ACC112 (cell line): Measurements from ENCODE around the gene FOXI1.

Experiments used
- H2AFZ ChIP-seq: fragments of 200-600 bp; sonication (generic); one replicate; pipeline ENCODE4 v1.6.0; 2017; ENCODE audit warnings: antibody characterized with exemption, low read length; ENCODE audit not compliant: unreplicated experiment
- H3K27ac ChIP-seq: fragments of 200-600 bp; sonication (generic); 2 replicates; pipeline ENCODE4 v1.5.1; 2014; ENCODE audit warnings: low read depth, mild to moderate bottlenecking, antibody characterized with exemption, low read length, moderate library complexity
- H3K27me3 ChIP-seq: fragments of 200-600 bp; sonication (generic); 2 replicates; pipeline ENCODE4 v1.6.1; 2014; ENCODE audit warnings: mild to moderate bottlenecking, antibody characterized with exemption, low read length, moderate library complexity, mixed read lengths; ENCODE audit not compliant: insufficient read depth
- H3K36me3 ChIP-seq: fragments of 200-600 bp; sonication (generic); 2 replicates; pipeline ENCODE4 v1.6.1; 2016; ENCODE audit warnings: mild to moderate bottlenecking, antibody characterized with exemption, low read length, moderate library complexity, mixed read lengths; ENCODE audit not compliant: insufficient read depth
- H3K4me1 ChIP-seq: fragments of 200-600 bp; sonication (generic); one replicate; pipeline ENCODE4 v1.6.1; 2016; ENCODE audit warnings: low read length, mixed read lengths; ENCODE audit not compliant: insufficient read depth, unreplicated experiment, control insufficient read depth
- H3K4me3 ChIP-seq: fragments of 200-600 bp; sonication (generic); 2 replicates; pipeline ENCODE4 v1.5.1; 2014; ENCODE audit warnings: mild to moderate bottlenecking, low read depth, low read length
- H3K79me2 ChIP-seq: fragments of 200-600 bp; sonication (generic); one replicate; pipeline ENCODE4 v1.6.0; 2016; ENCODE audit warnings: low read length; ENCODE audit not compliant: control insufficient read depth, unreplicated experiment, insufficient read depth

FOXI1 gene

GRCh38 chr5:170076211-170076610 is 29.5 kb upstream of the FOXI1 start:
- Histone ChIP-seq H3K36me3 (no peaks in the 10 kb centered on the region), H3K27ac (no peak overlapping the region), H3K4me1 (no peaks in the 10 kb centered on the region), H3K79me2 (no peaks in the 10 kb centered on the region), H3K4me3 (no peak overlapping the region), H2AFZ (no peak overlapping the region), H3K27me3 (no peaks in the 10 kb centered on the region)

GRCh38 chr5:170076739-170077138 is 29.0 kb upstream of the FOXI1 start:
- H3K27ac ChIP-seq, result no peak overlapping the region

GRCh38 chr5:170077526-170077925 is 28.2 kb upstream of the FOXI1 start:
- H3K4me3 ChIP-seq, result no peak overlapping the region
- no peak overlapping the region for H3K27ac ChIP-seq
- no peaks in the 10 kb centered on the region for H3K79me2 ChIP-seq
- H2AFZ ChIP-seq, result no peak overlapping the region
- no peaks in the 10 kb centered on the region for H3K27me3 ChIP-seq
- no peaks in the 10 kb centered on the region for H3K36me3 ChIP-seq
- no peaks in the 10 kb centered on the region for H3K4me1 ChIP-seq

More at GRCh38 chr5:170076739-170077138, 29.0 kb upstream of the FOXI1 start:
- no peak overlapping the region for H2AFZ ChIP-seq
- H3K4me1 ChIP-seq, result no peaks in the 10 kb centered on the region
- no peaks in the 10 kb centered on the region for H3K27me3 ChIP-seq
- H3K4me3 ChIP-seq, result no peak overlapping the region
- H3K36me3 ChIP-seq, result no peaks in the 10 kb centered on the region
- no peaks in the 10 kb centered on the region for H3K79me2 ChIP-seq

- no peaks in the 10 kb centered on the region for H3K27me3 ChIP-seq
- no peaks in the 10 kb centered on the region for H3K36me3 ChIP-seq
- no peaks in the 10 kb centered on the region for H3K79me2 ChIP-seq
- H3K4me3 ChIP-seq, result no peak overlapping the region
- no peak overlapping the region for H2AFZ ChIP-seq
- H3K4me1 ChIP-seq, result no peaks in the 10 kb centered on the region
- H3K27ac ChIP-seq, result no peak overlapping the region
These were observed 27.2 kb upstream of the FOXI1 start for GRCh38 chr5:170078458-170078857.

- H3K27me3 ChIP-seq, result no peaks in the 10 kb centered on the region
- H3K27ac ChIP-seq, result no peak overlapping the region
- no peaks in the 10 kb centered on the region for H3K79me2 ChIP-seq
- no peak overlapping the region for H3K4me3 ChIP-seq
- no peak overlapping the region for H2AFZ ChIP-seq
- H3K4me1 ChIP-seq, result no peaks in the 10 kb centered on the region
- H3K36me3 ChIP-seq, result no peaks in the 10 kb centered on the region
These were observed 26.8 kb upstream of the FOXI1 start for GRCh38 chr5:170078931-170079330.

GRCh38 chr5:170080217-170080616 is 25.5 kb upstream of the FOXI1 start:
- H3K36me3 ChIP-seq, result no peaks in the 10 kb centered on the region
- no peaks in the 10 kb centered on the region for H3K27me3 ChIP-seq
- no peak overlapping the region for H3K4me3 ChIP-seq
- no peaks in the 10 kb centered on the region for H3K4me1 ChIP-seq
- no peaks in the 10 kb centered on the region for H3K79me2 ChIP-seq
- H2AFZ ChIP-seq, result no peak overlapping the region
- no peak overlapping the region for H3K27ac ChIP-seq

- no peak overlapping the region for H3K27ac ChIP-seq
- H3K36me3 ChIP-seq, result no peaks in the 10 kb centered on the region
- H3K27me3 ChIP-seq, result no peaks in the 10 kb centered on the region
- H3K4me1 ChIP-seq, result no peaks in the 10 kb centered on the region
- no peak overlapping the region for H2AFZ ChIP-seq
- H3K4me3 ChIP-seq, result no peak overlapping the region
- H3K79me2 ChIP-seq, result no peaks in the 10 kb centered on the region
These were observed 24.8 kb upstream of the FOXI1 start for GRCh38 chr5:170080786-170081445.

GRCh38 chr5:170081616-170082015 is 24.1 kb upstream of the FOXI1 start:
- H3K27ac ChIP-seq, result no peak overlapping the region
- H3K4me3 ChIP-seq, result no peak overlapping the region
- H3K4me1 ChIP-seq, result no peaks in the 10 kb centered on the region
- no peaks in the 10 kb centered on the region for H3K27me3 ChIP-seq
- H2AFZ ChIP-seq, result no peak overlapping the region
- no peaks in the 10 kb centered on the region for H3K36me3 ChIP-seq
- H3K79me2 ChIP-seq, result no peaks in the 10 kb centered on the region

- H3K27ac ChIP-seq, result no peak overlapping the region
- H3K36me3 ChIP-seq, result no peaks in the 10 kb centered on the region
- no peaks in the 10 kb centered on the region for H3K4me1 ChIP-seq
- no peak overlapping the region for H3K4me3 ChIP-seq
- H2AFZ ChIP-seq, result no peak overlapping the region
- H3K27me3 ChIP-seq, result no peaks in the 10 kb centered on the region
- H3K79me2 ChIP-seq, result no peaks in the 10 kb centered on the region
These were observed 23.0 kb upstream of the FOXI1 start for GRCh38 chr5:170082701-170083100.

GRCh38 chr5:170087168-170087817 is 18.4 kb upstream of the FOXI1 start:
- Histone ChIP-seq H3K4me3 (no peak overlapping the region), H3K27me3 (peaks cover 30% of the 10 kb centered on the region), H3K36me3 (no peaks in the 10 kb centered on the region), H2AFZ (no peak overlapping the region), H3K27ac (no peak overlapping the region), H3K79me2 (no peaks in the 10 kb centered on the region), H3K4me1 (no peaks in the 10 kb centered on the region)

GRCh38 chr5:170092455-170093101 is 13.1 kb upstream of the FOXI1 start:
- peaks cover 9% of the 10 kb centered on the region for H3K4me1 ChIP-seq
- H3K27me3 ChIP-seq, result peaks cover 41% of the 10 kb centered on the region
- H3K79me2 ChIP-seq, result no peaks in the 10 kb centered on the region
- no peaks in the 10 kb centered on the region for H3K36me3 ChIP-seq
- H3K27ac ChIP-seq, result no peak overlapping the region
- no peak overlapping the region for H3K4me3 ChIP-seq
- no peak overlapping the region for H2AFZ ChIP-seq
